HG03342 (cell line): ENCODE results near the gene TPX2.

Source experiments
- ATAC-seq: cut with Tn5 transposase; IDR thresholded peaks from one replicate; pipeline ENCODE4 v1.9.1; 2021; ENCODE audit warnings: mild to moderate bottlenecking, moderate library complexity; ENCODE audit not compliant: unreplicated experiment

Gene TPX2

GRCh38 chr20:31845300-31845863, 106.3 kb downstream of the TPX2 start, which contains the start of gene FOXS1:
FOXS1 (minus strand) TSS chr20:31845604; CDS start chr20:31845542, 62 bp downstream.
- no peak for ATAC-seq

- no peak for ATAC-seq
Observed at GRCh38 chr20:31846793-31847138, 107.7 kb downstream of the TPX2 start.

GRCh38 chr20:31848088-31848999, 109.3 kb downstream of the TPX2 start:
- no peak for ATAC-seq

- no peak for ATAC-seq
Observed at GRCh38 chr20:31849306-31849930, 110.3 kb downstream of the TPX2 start.
